Fibroblast of lung (primary cell): ENCODE data around the gene PRX.

ENCODE experiments used
- EZH2 ChIP-seq: IDR thresholded peaks from 2 replicates; pipeline ENCODE4 v1.5.1; 2012; ENCODE audit warnings: low read length, control low read depth, mild to moderate bottlenecking; ENCODE audit errors: missing control alignments
- TF ChIP-seq, protein P1 (sequence below), 2 donors: IDR thresholded peaks in 1 of 2; conservative IDR thresholded peaks in 1 of 2; 1 replicate in 1 of 2; 2 replicates in 1 of 2; pipeline ENCODE4 v1.5.1; 2011 to 2012; ENCODE audit warnings: low read length in 2 of 2, control low read depth in 1 of 2, inconsistent platforms in 1 of 2, low read depth in 1 of 2, mild to moderate bottlenecking in 1 of 2

DNA sequence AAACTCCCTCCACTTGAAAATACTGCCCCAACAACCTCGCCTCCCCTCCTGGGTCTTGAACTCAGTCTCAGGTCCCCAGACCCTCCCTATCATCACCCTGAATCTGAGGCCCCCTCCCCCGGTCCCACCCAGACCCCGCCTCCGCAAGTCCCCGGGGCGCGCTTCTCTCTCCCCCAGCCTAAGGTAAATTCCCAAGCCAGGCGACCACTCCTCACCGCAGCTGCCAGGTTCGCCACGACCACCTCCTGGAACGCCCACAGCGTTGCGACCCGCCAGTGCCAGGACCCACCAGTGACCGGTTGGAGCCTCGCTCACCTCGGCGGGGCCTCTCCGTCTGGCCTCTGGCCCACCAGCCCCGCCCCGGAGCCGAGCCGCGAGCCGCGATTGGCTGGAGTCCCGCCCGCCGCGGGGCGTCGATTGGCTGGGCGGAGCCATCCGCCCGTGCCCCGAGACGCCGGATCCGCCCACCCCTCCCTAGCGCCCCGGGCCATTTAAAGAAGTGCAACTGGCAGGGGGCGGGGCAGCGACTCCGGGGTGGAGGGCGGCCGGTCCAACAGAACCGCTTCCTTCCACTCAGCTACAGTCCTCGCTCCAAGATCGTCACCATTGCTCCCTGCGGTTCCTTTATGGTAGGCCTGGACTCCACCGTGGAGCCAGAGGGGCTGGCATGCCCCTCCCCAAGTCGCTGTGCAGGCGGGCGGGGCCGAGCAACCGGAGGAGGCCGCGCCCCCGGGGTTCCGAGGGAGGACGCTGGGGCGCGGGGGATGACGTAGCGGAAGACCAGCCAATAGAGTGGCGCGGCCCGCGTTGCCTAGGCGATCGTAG is 31.0 kb upstream of the PRX start, which contains the start of gene SERTAD3:
- TF ChIP-seq, protein P1, sequence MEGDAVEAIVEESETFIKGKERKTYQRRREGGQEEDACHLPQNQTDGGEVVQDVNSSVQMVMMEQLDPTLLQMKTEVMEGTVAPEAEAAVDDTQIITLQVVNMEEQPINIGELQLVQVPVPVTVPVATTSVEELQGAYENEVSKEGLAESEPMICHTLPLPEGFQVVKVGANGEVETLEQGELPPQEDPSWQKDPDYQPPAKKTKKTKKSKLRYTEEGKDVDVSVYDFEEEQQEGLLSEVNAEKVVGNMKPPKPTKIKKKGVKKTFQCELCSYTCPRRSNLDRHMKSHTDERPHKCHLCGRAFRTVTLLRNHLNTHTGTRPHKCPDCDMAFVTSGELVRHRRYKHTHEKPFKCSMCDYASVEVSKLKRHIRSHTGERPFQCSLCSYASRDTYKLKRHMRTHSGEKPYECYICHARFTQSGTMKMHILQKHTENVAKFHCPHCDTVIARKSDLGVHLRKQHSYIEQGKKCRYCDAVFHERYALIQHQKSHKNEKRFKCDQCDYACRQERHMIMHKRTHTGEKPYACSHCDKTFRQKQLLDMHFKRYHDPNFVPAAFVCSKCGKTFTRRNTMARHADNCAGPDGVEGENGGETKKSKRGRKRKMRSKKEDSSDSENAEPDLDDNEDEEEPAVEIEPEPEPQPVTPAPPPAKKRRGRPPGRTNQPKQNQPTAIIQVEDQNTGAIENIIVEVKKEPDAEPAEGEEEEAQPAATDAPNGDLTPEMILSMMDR (conservative IDR thresholded peaks at IDR 0.05 in 1 of 2, IDR thresholded peaks at IDR 0.05 in 1 of 2; ENCODE audit: low read depth in 1 of 2, low read length in 2 of 2), result no peak
- TF ChIP-seq EZH2, result no peak
